Stimulated activated CD8-positive, alpha-beta memory T cell treated with anti-CD3 and anti-CD28 coated beads, Interleukin-7, amount 100 ng/mL, for 1 hour (primary cell): Measurements from ENCODE around the gene KRT80.

Experiments used
- DNase-seq, 2 donors: peaks; one replicate each; pipeline ENCODE4 v3.0.0-alpha.2; 2020; ENCODE audit warnings: low read depth in 2 of 2

Gene KRT80

DNA sequence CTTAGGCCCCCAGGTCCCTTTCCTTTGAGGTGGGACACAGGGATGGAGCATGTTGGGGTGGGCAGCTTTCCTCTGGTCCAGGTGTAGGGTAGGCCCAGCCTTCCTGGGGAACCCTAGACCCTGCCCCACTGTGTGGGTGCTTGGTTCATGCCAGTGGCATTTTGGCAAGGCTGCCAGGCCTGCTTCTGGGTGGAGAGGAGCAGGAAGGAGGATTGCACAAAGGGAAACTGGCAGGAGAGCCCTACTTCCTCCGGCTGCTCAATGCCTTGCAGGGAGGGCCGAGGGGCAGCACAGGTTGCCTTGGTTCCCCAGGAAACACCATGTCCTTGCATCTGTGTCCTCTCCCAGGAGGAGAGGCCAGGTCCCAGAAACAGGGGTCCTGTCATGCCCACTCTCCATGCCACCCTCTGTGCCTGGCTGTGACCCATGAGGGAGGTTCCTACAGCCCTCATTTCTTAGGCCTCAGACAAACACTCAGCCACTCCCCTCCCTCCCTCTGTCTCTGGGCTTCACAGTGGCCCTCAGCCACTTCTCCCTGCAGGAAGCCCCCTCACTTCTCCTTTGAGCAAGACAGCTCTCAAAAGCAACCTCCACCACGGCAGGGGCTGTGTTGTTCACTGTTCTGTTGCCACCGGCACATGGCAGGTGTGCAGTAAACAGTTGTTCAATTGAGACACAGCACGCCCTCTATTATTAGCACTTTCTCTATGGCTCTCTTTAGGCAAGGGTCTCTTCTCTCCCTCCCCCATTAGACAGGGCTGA, 6.8 kb upstream of the KRT80 start:
- DNase-seq = no peak

DNA sequence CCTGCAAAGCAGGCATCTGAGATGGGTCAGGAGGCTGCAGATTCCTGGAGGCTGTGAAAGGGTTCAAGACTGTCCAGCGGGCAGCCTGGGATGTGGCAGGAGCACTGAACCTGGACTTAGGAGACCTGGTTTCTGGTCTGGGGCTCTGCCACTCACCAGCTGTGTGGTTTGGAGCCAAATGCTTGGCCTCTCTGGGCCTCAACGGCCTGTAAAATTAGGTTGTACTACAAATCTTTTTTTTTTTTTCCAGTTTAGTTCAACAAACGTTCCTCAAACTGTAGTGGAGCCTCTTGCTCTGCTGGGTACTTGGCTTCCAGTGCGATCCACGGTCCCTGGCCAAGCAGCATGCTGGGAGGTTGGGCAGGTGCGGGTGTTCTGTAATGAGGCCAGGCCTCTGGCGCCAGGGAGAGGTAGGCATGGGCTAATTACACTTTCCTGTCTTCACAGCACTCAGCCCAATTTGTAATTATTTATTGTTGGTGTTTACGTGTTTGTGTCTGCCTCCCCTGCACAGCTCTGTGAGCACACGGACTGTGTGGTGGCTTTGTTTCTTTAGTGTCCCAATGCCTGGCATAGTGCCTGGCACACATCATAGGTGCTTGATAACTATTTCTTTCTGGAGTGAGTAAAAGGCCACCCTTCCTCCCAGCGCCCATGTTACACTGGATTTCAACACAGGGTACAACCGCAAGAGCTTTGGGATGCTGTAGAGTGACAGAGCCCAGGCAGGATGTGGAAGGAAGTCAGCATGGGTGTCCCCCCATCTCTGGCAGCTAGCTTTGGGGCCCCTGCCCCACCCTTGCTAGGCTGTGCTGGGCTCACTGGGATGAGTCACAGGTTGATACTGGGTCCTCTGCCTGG, 5.8 kb upstream of the KRT80 start:
- no peak for DNase-seq

GRCh38 chr12:52195065-52195730, 3.4 kb upstream of the KRT80 start:
- no peak for DNase-seq

- DNase-seq = no peak
These were observed 2.2 kb upstream of the KRT80 start for GRCh38 chr12:52193991-52194390.

DNA sequence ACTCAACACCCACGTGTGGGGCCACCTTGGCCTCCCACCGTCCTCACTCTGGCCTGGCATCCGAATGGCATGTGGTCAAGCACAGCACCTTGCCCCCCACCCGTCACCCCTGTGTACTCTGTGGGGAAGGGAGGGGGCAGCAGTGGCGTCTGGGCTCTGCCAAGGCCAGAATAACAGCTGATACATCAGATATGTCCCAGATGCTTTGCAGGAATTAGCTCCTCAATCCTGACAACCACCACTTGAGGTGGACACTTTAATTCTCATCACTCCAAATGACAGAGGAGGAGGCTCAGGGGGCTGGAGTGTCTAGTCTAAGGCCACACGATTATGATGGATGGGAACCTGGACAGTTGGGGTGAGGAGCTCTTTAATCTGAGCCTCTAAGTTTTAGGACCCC, 1.7 kb upstream of the KRT80 start:
- DNase-seq = no peak

DNA sequence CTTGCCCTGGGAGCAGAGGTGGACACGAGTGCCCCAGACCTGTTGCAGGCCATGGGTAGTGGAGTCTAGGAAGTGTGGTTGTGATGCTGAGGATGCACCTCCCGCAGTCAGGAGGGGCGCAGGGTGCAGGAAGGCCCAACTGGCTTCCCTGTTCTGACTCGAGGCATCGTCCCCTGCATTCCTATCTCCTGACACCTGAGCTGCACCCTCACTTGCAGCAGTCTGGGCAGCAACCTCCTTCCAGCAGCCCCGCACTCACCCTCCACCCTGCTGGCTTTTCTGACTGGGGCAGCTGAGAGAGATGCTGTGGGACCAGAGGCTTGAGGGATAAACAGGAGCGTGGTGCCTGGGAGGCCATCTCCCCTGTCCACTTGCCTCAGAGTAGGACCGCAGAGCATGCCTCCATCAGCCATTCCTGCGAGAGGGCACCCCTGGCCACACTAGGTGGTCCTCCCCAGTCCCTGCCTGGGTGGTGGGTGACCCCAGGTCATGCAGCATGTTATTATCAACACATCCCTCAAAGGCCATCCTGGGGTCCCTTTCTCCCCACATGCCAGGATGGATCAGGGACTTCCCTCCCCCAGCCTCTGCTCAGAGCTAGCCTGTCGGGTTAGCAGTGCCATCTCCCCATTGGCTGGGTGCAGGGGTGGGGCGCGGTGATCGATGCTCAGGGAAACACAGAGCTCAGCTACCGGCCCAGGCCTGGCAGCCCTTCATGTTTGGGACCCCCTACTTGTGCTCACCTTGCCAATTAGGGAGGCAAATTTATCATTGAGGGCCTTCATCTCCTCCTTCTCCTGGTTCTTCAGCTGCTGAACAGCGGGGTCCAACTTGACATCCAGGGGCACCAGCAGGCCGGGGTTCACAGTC, 719 bp downstream of the KRT80 start:
- no peak for DNase-seq

DNA sequence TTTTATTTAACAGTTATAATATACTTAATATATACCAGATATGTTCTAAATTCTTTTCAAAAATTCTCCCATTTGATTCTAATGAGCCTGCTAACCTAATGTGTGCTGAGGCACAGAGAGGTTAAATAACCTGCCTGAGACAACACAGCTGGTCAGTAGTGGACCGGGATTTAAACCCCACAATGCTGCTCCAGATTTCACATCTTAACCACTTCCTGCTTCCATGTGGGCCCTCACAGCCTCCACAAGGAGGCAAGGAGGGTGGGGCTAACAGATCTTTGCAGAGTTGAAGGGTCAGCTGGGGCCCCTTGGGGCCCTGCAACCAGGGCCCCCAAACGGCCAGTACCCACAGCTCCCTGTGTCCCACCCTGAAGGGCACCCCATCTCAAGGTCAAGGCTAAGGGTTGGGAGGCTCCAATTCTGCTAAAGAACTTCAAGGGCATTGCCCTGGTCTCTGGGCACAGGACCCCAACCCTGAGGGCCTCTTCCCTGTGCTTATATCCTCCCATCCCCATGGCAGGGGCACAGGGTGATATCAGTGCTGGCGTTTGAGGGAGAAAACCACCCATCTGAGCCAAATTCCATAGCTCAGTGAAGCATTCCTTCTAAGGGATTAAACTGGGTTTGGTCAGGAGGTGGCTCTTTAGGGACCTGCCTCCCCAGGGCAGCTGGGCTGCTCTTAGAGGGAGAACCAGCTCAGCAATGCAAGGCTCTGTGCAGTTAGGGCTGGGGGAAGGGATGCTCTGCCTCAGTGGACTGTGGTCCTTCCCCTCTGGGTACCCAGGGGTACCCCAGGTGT, 2.2 kb downstream of the KRT80 start:
- no peak for DNase-seq

DNA sequence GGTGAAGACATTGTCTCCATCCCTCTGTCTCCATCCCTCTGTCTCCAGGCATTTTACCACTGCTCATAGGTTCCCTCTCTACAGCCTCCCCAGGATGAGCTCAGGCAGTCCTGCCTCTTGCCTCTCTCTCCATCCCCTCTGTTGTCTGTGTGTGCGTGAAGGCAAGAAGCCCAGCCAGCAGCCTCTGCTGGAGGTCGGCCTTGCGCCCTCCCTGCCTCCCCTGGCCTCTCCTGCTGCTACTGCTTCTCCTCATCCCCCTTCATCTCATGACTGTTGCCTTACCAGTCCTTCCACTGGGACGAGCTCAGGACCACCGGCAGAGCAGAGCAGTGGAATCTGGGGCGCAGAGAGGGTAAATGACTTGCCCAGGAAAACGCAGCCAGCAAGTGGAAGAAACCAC, 3.2 kb downstream of the KRT80 start:
- DNase-seq = no peak

- no peak for DNase-seq
These were observed 4.2 kb downstream of the KRT80 start for GRCh38 chr12:52187640-52188039.

DNA sequence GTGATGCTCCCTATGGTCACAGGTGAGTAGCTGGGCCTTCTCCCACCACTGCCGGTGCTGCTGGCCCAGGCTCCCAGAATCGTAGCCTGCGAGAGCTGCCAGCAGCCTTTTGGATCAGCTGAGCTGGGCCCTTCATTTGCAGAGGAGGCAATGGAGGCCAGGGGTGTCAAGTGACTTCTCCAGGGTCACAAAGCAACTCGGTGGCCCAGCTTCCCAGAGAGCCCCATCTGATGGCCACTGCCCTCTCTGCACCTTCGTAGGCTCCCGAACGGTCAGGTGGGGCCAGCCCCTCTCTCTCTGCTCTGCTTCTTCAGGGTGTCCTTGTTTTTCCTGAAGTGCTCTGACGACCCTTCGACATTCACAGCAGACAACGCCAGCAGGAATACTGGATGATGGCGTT, 4.6 kb downstream of the KRT80 start:
- no peak for DNase-seq

DNA sequence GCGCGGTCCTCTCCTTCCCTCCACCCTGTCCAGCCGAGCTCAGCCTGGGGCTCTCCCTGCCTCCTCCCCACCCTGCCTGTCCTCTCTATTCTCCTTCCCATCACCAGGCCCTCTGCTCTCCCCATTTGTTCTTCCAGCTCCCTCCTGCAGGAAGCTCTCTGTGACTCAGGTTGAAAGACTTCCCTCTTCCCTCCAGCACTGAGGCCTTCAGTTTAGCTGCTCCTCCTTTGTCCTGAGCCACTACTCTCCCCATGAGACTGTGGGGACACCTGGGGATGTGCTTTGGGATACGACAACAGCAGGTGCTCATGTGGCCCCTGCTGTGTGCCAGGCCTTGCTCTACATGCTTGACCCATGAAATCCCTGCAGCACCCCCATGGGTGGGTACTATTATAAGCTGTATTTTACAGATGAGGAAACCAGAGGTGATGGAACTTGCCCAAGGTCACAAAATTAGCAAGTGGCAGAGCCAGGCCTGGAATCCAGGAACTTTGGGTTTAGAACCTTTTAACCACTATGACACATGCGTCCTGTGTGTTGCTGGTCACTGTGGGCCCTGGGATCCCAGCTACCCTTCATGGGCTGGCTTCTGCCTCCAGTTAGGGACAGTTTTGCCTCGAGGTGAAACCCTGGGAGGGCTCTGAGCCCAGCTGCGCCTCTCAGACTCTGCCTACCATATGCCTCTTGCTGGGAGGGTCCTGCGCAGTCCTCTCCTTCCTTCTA, 5.5 kb downstream of the KRT80 start:
- no peak for DNase-seq

- DNase-seq = no peak
These were observed 6.3 kb downstream of the KRT80 start for GRCh38 chr12:52185400-52185967.

GRCh38 chr12:52184813-52185212, 7.0 kb downstream of the KRT80 start:
- DNase-seq = no peak

- DNase-seq = no peak
These were observed 7.8 kb downstream of the KRT80 start for GRCh38 chr12:52183971-52184370.

GRCh38 chr12:52183544-52183910, 8.3 kb downstream of the KRT80 start:
- DNase-seq = no peak

DNA sequence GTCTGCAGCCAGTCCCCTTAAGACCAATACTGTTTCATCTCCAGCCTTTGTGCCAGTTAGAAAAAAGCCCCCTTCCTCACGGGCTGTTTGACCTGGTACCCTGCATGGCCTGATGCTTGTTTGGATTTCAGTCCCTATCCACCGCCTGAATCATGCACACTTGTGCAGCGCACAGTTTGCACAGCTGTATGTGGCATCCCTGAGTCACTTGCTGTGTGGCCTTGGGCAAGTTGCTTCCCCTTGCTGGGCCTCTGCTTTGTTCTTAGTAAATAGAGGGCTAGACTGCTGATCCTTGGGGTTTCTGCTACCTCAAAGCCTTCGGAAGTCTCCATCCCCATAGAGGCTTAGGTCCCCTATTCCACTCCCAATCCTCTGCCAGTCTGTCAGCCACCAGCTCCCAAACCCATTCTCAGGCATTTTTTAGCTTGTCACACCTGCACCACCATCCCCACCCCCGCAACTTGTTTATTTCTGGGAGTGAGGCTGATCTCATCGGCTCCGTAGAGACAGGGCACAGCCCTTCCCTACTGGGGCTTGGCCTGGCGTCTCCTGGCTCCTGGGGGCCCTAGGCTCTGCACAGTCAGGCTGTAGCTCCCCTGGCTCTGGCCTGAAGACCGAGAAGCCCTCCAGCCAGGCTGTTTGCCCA, 8.8 kb downstream of the KRT80 start:
- DNase-seq = no peak

GRCh38 chr12:52182384-52182783, 9.4 kb downstream of the KRT80 start:
- DNase-seq = no peak

- DNase-seq = no peak
These were observed 10.1 kb downstream of the KRT80 start for GRCh38 chr12:52181746-52182145.

DNA sequence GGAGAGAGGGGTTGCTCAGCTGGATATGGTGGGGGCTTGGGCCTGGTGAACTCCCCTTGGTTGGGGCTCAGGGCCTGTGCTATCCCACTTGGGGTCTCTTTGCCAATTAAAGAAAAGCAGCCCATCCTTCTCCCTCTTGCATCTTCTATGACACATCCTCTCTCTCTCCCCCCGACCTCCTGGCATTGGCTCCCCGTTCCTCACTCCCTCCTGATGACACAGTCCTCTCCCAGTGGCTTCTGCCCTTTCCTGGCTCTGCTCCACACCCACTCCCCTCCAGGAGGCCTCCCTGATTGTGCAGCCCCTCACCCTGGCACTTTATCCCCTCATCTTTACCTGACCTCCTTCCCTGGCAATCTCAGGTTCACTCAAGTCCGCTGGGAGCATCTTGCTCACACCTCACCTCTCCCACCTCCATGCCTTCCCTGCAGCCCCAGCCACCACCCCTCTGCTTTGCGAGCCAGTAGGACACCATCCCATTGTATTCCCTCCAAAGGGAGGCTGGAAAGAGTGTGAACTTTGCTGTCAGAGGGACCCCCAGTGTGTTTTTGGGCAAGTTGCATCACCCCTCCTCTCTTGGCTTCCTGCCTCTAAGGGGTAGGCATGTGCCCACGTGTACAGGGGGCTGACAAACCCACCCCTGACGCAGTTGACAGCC, 10.7 kb downstream of the KRT80 start:
- DNase-seq = no peak
